ENCODE data around the gene CKAP2. TPM values are rescaled to one million over a fixed set of nuclear protein-coding genes. Genes with fewer than 3 reads are reported as not detected.
"Not testable (repeated sequence)": the region's sequence is repeated elsewhere in the genome, so short reads cannot be mapped to it uniquely, and the experiment has no call there.

The CKAP2 gene
- total RNA-seq, 1 donor from 2014 or later, result 12.8 TPM

- H3K4me3 ChIP-seq; H3K27me3 ChIP-seq; DNase-seq (ENCODE audit: extremely low spot score in 2 of 2); H3K36me3 ChIP-seq; intact Hi-C loops (cut with DNase I); H3K9me3 ChIP-seq; H3K27ac ChIP-seq; H3K4me1 ChIP-seq: not testable (repeated sequence)
These were observed 25.6 kb downstream of the CKAP2 start for GRCh38 chr13:52480677-52481428.

GRCh38 chr13:52487078-52487477 is 31.8 kb downstream of the CKAP2 start:
- intact Hi-C loops (cut with DNase I); H3K4me3 ChIP-seq; H3K27ac ChIP-seq; DNase-seq (ENCODE audit: extremely low spot score in 2 of 2); H3K9me3 ChIP-seq; H3K36me3 ChIP-seq; H3K4me1 ChIP-seq; H3K27me3 ChIP-seq: not testable (repeated sequence)

GRCh38 chr13:52488763-52489162 is 33.5 kb downstream of the CKAP2 start:
- H3K9me3 ChIP-seq; H3K36me3 ChIP-seq; DNase-seq (ENCODE audit: extremely low spot score in 2 of 2); H3K4me3 ChIP-seq; H3K27ac ChIP-seq; H3K27me3 ChIP-seq; intact Hi-C loops (cut with DNase I); H3K4me1 ChIP-seq: not testable (repeated sequence)

- not testable (repeated sequence) for H3K36me3 ChIP-seq
These were observed 35.7 kb downstream of the CKAP2 start for GRCh38 chr13:52491015-52491414.

GRCh38 chr13:52494241-52494640 is 39.0 kb downstream of the CKAP2 start:
- H3K9me3 ChIP-seq; H3K4me3 ChIP-seq; DNase-seq (ENCODE audit: extremely low spot score in 2 of 2); intact Hi-C loops (cut with DNase I); H3K4me1 ChIP-seq; H3K27ac ChIP-seq; H3K27me3 ChIP-seq; H3K36me3 ChIP-seq: not testable (repeated sequence)

More at GRCh38 chr13:52491015-52491414, 35.7 kb downstream of the CKAP2 start:
- H3K9me3 ChIP-seq; H3K27ac ChIP-seq; H3K4me3 ChIP-seq; intact Hi-C loops (cut with DNase I); H3K27me3 ChIP-seq; H3K4me1 ChIP-seq; DNase-seq (ENCODE audit: extremely low spot score in 2 of 2): not testable (repeated sequence)

- H3K9me3 ChIP-seq; H3K36me3 ChIP-seq; H3K4me1 ChIP-seq; H3K27me3 ChIP-seq; H3K27ac ChIP-seq; DNase-seq (ENCODE audit: extremely low spot score in 2 of 2); intact Hi-C loops (cut with DNase I); H3K4me3 ChIP-seq: not testable (repeated sequence)
These were observed 42.7 kb downstream of the CKAP2 start for GRCh38 chr13:52497979-52498378.

GRCh38 chr13:52502277-52502676 is 47.0 kb downstream of the CKAP2 start:
- H3K4me1 ChIP-seq; DNase-seq (ENCODE audit: extremely low spot score in 2 of 2); H3K27me3 ChIP-seq; H3K36me3 ChIP-seq; H3K4me3 ChIP-seq; H3K27ac ChIP-seq; H3K9me3 ChIP-seq: not testable (repeated sequence)
- intact Hi-C loops (cut with DNase I), result loop anchor here (10.0 kb wide), 1 partner anchor 797 kb away; no protein-coding TSS in a partner anchor

- H3K4me1 ChIP-seq, result not testable (repeated sequence)
These were observed 50.6 kb downstream of the CKAP2 start for GRCh38 chr13:52505843-52506242.

GRCh38 chr13:52509532-52509931 is 54.3 kb downstream of the CKAP2 start:
- not testable (repeated sequence) for H3K27me3 ChIP-seq; DNase-seq (ENCODE audit: extremely low spot score in 2 of 2); H3K4me3 ChIP-seq; H3K9me3 ChIP-seq; H3K36me3 ChIP-seq; H3K27ac ChIP-seq; H3K4me1 ChIP-seq
- intact Hi-C loops (cut with DNase I), result loop anchor here (10.0 kb wide), 1 partner anchor 805 kb away; no protein-coding TSS in a partner anchor

More at GRCh38 chr13:52505843-52506242, 50.6 kb downstream of the CKAP2 start:
- intact Hi-C loops (cut with DNase I), result loop anchor here (10.0 kb wide), 1 partner anchor 801 kb away; no protein-coding TSS in a partner anchor
- not testable (repeated sequence) for H3K4me3 ChIP-seq; DNase-seq (ENCODE audit: extremely low spot score in 2 of 2); H3K9me3 ChIP-seq; H3K36me3 ChIP-seq; H3K27me3 ChIP-seq; H3K27ac ChIP-seq

- H3K4me1 ChIP-seq; H3K36me3 ChIP-seq; H3K4me3 ChIP-seq; H3K27me3 ChIP-seq; H3K27ac ChIP-seq; H3K9me3 ChIP-seq; intact Hi-C loops (cut with DNase I); DNase-seq (ENCODE audit: extremely low spot score in 2 of 2): not testable (repeated sequence)
These were observed 55.0 kb downstream of the CKAP2 start for GRCh38 chr13:52510221-52510797.

GRCh38 chr13:52511598-52511997 is 56.3 kb downstream of the CKAP2 start:
- H3K9me3 ChIP-seq; intact Hi-C loops (cut with DNase I); H3K4me3 ChIP-seq; H3K36me3 ChIP-seq; H3K27ac ChIP-seq; DNase-seq (ENCODE audit: extremely low spot score in 2 of 2); H3K4me1 ChIP-seq; H3K27me3 ChIP-seq: not testable (repeated sequence)

- H3K27me3 ChIP-seq; intact Hi-C loops (cut with DNase I); H3K4me3 ChIP-seq; H3K4me1 ChIP-seq; H3K9me3 ChIP-seq; H3K27ac ChIP-seq; H3K36me3 ChIP-seq; DNase-seq (ENCODE audit: extremely low spot score in 2 of 2): not testable (repeated sequence)
These were observed 58.8 kb downstream of the CKAP2 start for GRCh38 chr13:52513957-52514596.

GRCh38 chr13:52523323-52523722 is 68.0 kb downstream of the CKAP2 start:
- H3K9me3 ChIP-seq; DNase-seq (ENCODE audit: extremely low spot score in 2 of 2); H3K4me1 ChIP-seq; H3K27ac ChIP-seq; intact Hi-C loops (cut with DNase I); H3K4me3 ChIP-seq; H3K36me3 ChIP-seq; H3K27me3 ChIP-seq: not testable (repeated sequence)
